GM12865 (cell line): ENCODE measurements around the gene ITPKB.

ENCODE experiments used
- DNase-seq: peaks from one replicate; pipeline ENCODE4 v3.0.0; 2010; ENCODE audit warnings: low read depth
- H3K4me3 ChIP-seq: 2 replicates; pipeline ENCODE4 v1.5.1; 2011; ENCODE audit warnings: mild to moderate bottlenecking, low read depth, low read length, control low read depth
- TF ChIP-seq, protein P1 (sequence below): IDR thresholded peaks from 2 replicates; pipeline ENCODE4 v1.5.1; 2011; ENCODE audit warnings: low read length, control low read depth, low read depth, inconsistent platforms; ENCODE audit not compliant: insufficient read depth; ENCODE audit errors: missing control alignments

ITPKB gene

DNA sequence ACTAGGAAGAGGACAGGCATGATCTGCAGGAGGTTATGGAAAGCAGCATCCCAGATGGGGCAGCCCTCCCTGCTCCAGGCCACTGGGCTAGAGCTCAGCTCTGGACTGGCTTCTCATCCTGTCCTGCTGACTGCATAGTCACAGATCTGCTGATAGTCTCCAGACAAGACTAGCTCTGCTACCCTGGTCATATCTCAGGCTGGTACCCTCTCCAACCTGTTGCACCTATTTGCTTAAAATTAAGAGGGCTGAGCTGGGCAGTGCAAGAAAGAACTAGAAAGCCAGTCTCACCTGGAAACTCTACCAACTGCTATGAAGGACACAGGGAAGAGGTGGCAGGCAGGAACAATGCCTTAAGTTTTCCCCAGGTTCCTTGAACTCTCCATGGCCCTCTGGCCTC, 40.4 kb downstream of the ITPKB start:
- no peak for DNase-seq
- TF ChIP-seq, protein P1, sequence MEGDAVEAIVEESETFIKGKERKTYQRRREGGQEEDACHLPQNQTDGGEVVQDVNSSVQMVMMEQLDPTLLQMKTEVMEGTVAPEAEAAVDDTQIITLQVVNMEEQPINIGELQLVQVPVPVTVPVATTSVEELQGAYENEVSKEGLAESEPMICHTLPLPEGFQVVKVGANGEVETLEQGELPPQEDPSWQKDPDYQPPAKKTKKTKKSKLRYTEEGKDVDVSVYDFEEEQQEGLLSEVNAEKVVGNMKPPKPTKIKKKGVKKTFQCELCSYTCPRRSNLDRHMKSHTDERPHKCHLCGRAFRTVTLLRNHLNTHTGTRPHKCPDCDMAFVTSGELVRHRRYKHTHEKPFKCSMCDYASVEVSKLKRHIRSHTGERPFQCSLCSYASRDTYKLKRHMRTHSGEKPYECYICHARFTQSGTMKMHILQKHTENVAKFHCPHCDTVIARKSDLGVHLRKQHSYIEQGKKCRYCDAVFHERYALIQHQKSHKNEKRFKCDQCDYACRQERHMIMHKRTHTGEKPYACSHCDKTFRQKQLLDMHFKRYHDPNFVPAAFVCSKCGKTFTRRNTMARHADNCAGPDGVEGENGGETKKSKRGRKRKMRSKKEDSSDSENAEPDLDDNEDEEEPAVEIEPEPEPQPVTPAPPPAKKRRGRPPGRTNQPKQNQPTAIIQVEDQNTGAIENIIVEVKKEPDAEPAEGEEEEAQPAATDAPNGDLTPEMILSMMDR, result no peak
- H3K4me3 ChIP-seq, result no peak overlapping the region

DNA sequence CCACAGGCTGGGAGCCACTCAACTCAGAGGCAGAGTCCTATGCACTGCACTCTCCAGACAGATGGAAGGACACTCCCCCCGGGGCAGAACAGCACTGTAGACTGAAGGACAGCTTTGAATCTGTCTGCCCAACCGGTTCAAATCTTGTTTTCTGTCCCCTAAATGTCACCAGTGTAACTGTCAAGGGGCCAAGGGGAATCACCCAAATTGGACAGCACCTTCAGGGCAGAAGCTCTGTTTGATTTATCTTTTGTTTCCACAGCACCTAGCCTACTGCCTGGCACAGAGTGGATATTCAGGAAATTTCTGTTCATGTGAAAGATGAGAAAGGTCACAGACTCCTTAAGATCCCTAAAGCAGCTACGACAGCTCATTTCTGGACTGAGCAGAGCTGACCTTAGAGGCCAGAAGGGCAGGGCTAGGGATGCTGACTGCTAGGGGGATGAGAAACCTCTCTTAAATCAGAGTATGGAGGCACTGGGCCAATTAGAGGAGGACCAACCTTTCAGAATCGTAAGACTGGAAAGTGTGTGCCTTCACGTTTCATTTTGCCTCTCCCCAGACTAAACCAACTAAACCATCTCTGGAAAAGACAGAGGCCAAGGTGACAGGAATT, 41.0 kb downstream of the ITPKB start:
- TF ChIP-seq, protein P1, result no peak
- DNase-seq, result no peak
- H3K4me3 ChIP-seq, result no peak overlapping the region

DNA sequence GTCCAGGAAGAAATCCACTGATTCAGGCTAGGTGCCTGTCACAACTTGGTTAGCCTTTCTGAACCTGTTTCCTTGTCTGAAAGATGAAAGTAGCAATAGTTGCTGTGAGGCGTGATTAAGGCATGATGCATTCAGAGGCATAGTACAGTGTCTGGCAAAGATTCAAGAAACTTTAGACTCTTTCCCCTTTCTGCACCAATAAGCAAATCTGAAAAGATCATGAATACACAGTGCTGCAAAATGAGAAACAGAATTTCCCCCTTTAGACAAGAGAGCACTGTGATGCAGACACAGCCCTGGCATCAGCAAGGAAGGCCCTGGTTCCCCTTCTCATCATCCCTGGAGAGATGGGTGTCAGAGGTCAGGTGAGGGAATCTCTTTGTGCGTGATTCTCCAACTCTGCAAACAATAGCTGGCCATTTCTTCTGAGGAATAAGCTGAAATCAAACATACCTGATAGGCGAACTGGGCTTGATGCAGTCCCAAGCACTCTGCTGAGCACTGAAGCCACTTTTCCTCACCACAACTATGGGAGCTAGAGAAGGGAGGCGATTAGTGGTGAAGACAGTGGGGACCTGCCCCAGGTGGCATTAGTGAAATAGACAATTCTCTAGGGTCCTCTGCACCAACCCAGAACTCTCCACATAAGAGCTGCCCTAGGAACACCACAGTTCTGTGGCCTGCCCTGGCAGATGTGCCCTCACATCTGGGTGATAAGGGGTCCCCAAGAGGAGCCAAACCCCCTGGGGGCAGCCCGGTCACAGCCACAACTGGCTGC, 41.7 kb downstream of the ITPKB start:
- H3K4me3 ChIP-seq, result no peak overlapping the region
- TF ChIP-seq, protein P1, result no peak
- peak; percentile 48 for DNase-seq

DNA sequence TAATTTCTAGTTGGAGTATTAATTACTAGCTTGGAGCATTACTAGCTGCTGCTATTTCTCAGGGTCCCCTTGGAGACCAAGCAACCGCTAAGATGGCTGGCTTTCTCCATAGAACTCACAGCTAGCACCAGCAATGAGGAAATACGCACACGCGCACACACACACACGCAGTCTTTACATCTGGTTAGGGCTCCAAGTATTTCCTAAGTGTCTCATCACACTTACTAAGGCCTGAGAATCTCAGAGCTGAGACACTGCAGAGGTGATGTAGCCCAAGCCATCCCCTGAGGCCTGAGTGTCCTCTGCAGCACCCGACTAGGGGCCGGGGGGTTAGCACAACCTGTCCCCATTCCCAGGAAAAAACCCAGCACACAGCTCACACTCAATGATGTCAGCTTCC, 42.5 kb downstream of the ITPKB start:
- no peak for DNase-seq
- TF ChIP-seq, protein P1, result no peak
- H3K4me3 ChIP-seq, result no peak overlapping the region

DNA sequence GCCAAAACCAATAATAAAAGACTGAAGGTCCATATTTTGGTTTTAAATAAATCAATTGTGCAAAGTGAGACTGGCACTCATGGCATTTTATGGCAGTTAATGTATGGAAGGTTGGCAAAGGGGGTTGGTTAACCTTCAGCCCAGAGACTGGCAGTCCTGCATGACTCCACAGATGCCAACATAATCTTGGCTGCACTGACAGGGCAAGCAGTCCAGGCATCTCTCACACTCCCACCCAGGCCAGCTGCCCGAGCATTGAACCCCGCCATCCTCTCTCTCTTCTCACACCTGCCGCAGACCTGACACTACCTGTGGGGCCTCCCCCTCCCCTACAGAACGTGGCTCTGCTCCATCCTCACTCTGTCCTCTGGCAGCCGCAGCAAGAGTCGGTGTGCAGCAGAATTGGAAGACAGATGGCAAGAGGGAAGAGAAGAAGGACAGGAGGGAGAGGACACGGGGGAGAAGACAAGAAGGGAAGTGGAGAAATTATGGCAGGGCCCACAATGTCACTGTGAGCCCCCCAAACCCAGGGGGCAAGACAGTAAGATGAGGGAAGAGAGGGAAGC, 43.7 kb downstream of the ITPKB start:
- no peak overlapping the region for H3K4me3 ChIP-seq
- TF ChIP-seq, protein P1, result no peak
- no peak for DNase-seq

DNA sequence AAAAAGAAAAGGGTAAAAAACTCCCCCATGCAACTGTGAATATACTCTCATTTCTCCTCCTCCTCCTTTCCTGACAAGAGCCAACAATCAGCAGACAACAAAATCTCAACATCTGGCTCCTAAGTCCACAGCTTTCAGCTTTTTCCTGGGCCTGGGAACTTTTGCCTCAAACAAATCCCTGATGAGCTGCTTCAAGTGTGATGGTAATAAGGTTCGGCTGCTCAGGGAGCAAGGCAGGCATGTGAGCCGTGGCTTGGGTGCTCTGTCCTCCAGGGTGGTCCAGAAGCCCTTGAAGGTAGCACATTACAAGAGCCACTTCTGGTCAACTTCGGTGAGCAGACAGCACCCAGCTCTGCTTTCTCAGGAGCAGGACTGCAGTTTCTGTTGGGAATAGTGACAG, 46.3 kb downstream of the ITPKB start:
- no peak for DNase-seq
- TF ChIP-seq, protein P1, result no peak
- H3K4me3 ChIP-seq, result no peak overlapping the region
